CD14-positive monocyte (primary cell): ENCODE measurements around the gene CPB1. TPM values are rescaled to one million over a fixed set of nuclear protein-coding genes. Genes with fewer than 3 reads are reported as not detected.

Source experiments
- DNase-seq, 3 donors: peaks; one replicate each; pipeline ENCODE4 v3.0.0-alpha.2; 2011 to 2022
- H2AFZ ChIP-seq: 2 replicates; pipeline ENCODE4 v1.6.0; 2012; ENCODE audit warnings: mild to moderate bottlenecking, low read depth, low read length, inconsistent platforms; ENCODE audit not compliant: insufficient read depth, poor library complexity, severe bottlenecking
- H3K27ac ChIP-seq, 2 donors: 1 replicate in 1 of 2; 2 replicates in 1 of 2; pipeline ENCODE4 v1.5.1; 2012 to 2013; ENCODE audit warnings: low read length in 2 of 2, control low read depth in 1 of 2, inconsistent platforms in 1 of 2, low read depth in 1 of 2, mild to moderate bottlenecking in 1 of 2
- H3K27me3 ChIP-seq, 2 donors: one replicate each; pipeline versions ENCODE4 v1.6.0 to v1.6.1; 2011 to 2013; ENCODE audit warnings: low read length in 2 of 2; ENCODE audit not compliant: control insufficient read depth in 2 of 2, insufficient read depth in 2 of 2
- H3K36me3 ChIP-seq, 2 donors: replicated peaks in 1 of 2; 1 replicate in 1 of 2; 2 replicates in 1 of 2; pipeline versions ENCODE4 v1.5.1 to v1.6.1; 2012 to 2013; ENCODE audit warnings: low read length in 2 of 2, control low read depth in 1 of 2, inconsistent platforms in 1 of 2, mild to moderate bottlenecking in 1 of 2; ENCODE audit not compliant: insufficient read depth in 2 of 2, control insufficient read depth in 1 of 2
- H3K4me1 ChIP-seq, 2 donors: 1 replicate in 1 of 2; 2 replicates in 1 of 2; pipeline versions ENCODE4 v1.5.1 to v1.6.1; 2012 to 2013; ENCODE audit warnings: low read length in 2 of 2, control low read depth in 1 of 2, inconsistent platforms in 1 of 2, mild to moderate bottlenecking in 1 of 2, moderate library complexity in 1 of 2; ENCODE audit not compliant: insufficient read depth in 2 of 2, control insufficient read depth in 1 of 2
- H3K4me2 ChIP-seq: replicated peaks from 2 replicates; pipeline ENCODE3; 2012; ENCODE audit warnings: low read length, moderate library complexity, mild to moderate bottlenecking; ENCODE audit not compliant: poor library complexity, severe bottlenecking; ENCODE audit errors: extremely low read depth
- H3K4me3 ChIP-seq, 3 experiments: fragments of 200-600 bp in 1 of 3; sonication (generic) in 1 of 3; replicated peaks in 1 of 3; 1 replicate in 2 of 3; 2 replicates in 1 of 3; pipeline ENCODE4 v1.5.1; 2011 to 2013; ENCODE audit warnings: low read length in 3 of 3, mild to moderate bottlenecking in 3 of 3, control low read depth in 2 of 3, low read depth in 2 of 3, inconsistent platforms in 1 of 3, moderate library complexity in 1 of 3
- H3K79me2 ChIP-seq: 2 replicates; pipeline ENCODE4 v1.6.0; 2012; ENCODE audit warnings: mild to moderate bottlenecking, control low read depth, inconsistent platforms, low read length, moderate library complexity; ENCODE audit not compliant: insufficient read depth
- H3K9ac ChIP-seq: 2 replicates; pipeline ENCODE4 v1.6.0; 2017; ENCODE audit warnings: low read length, mild to moderate bottlenecking; ENCODE audit not compliant: insufficient read depth, poor library complexity, severe bottlenecking
- H3K9me3 ChIP-seq, 2 donors: replicated peaks in 1 of 2; 1 replicate in 1 of 2; 2 replicates in 1 of 2; pipeline versions ENCODE4 v1.5.1 to v1.6.1; 2012 to 2013; ENCODE audit warnings: low read length in 2 of 2, control low read depth in 1 of 2; ENCODE audit not compliant: control insufficient read depth in 1 of 2, insufficient read depth in 1 of 2
- H4K20me1 ChIP-seq: 2 replicates; pipeline ENCODE4 v1.6.0; 2012; ENCODE audit warnings: mild to moderate bottlenecking, low read length, control low read depth, moderate library complexity; ENCODE audit not compliant: insufficient read depth
- H3K27ac Mint-ChIP-seq, 7 donors: one replicate each; pipeline ENCODE4 v1.8.0; 2020; ENCODE audit warnings: mild to moderate bottlenecking in 7 of 7, mixed read lengths in 7 of 7, moderate library complexity in 6 of 7, inconsistent platforms in 2 of 7
- H3K27me3 Mint-ChIP-seq, 3 donors: one replicate each; pipeline ENCODE4 v1.8.0; 2021 to 2022; ENCODE audit warnings: low read depth in 3 of 3, mild to moderate bottlenecking in 3 of 3, mixed read lengths in 3 of 3, moderate library complexity in 3 of 3, inconsistent platforms in 1 of 3
- H3K36me3 Mint-ChIP-seq, 2 donors: one replicate each; pipeline ENCODE4 v1.8.0; 2020; ENCODE audit warnings: mixed read lengths in 2 of 2, inconsistent platforms in 1 of 2, mild to moderate bottlenecking in 1 of 2
- H3K4me1 Mint-ChIP-seq: one replicate; pipeline ENCODE4 v1.8.0; 2020; ENCODE audit warnings: mild to moderate bottlenecking, mixed read lengths
- H3K4me3 Mint-ChIP-seq, 2 donors: one replicate each; pipeline ENCODE4 v1.8.0; 2020; ENCODE audit warnings: mild to moderate bottlenecking in 2 of 2, mixed read lengths in 2 of 2, moderate library complexity in 1 of 2
- H3K9me3 Mint-ChIP-seq, 7 donors: one replicate each; pipeline ENCODE4 v1.8.0; 2020 to 2022; ENCODE audit warnings: mixed read lengths in 7 of 7, mild to moderate bottlenecking in 6 of 7, moderate library complexity in 6 of 7, inconsistent platforms in 2 of 7
- CTCF ChIP-seq: fragments of 200-600 bp; IDR thresholded peaks from one replicate; pipeline ENCODE4 v1.8.0; 2022; ENCODE audit warnings: antibody characterized with exemption, mild to moderate bottlenecking
- WGBS: methylation state at CpG from one replicate; pipeline ENCODE4 v1.1.5; 2013; ENCODE audit warnings: missing lambda C conversion rate; ENCODE audit not compliant: insufficient coverage; 5-methylcytosine and 5-hydroxymethylcytosine counted together
- intact Hi-C, 2 donors: fragments of 100-400 bp; cut with micrococcal nuclease; formaldehyde crosslinking; loops; one replicate each; pipeline versions ENCODE4 v1.15.0 to v1.15.1; 2023
- polyA plus RNA-seq, 3 donors: library from polyadenylated mRNA; depleted of rRNA in 1 of 3; unstranded in 2 of 3; stranded (reverse) in 1 of 3; fragments of 300-500 nt in 2 of 3; fragments of >200 nt in 1 of 3; fragmentation: Illumina TruSeq in 2 of 3; gene quantifications; 1 replicate in 2 of 3; 2 replicates in 1 of 3; pipeline ENCODE4 v1.2.3, GENCODE V29; 2012 to 2021

CPB1 gene
- polyA plus RNA-seq, 3 donors, result not detected

DNA sequence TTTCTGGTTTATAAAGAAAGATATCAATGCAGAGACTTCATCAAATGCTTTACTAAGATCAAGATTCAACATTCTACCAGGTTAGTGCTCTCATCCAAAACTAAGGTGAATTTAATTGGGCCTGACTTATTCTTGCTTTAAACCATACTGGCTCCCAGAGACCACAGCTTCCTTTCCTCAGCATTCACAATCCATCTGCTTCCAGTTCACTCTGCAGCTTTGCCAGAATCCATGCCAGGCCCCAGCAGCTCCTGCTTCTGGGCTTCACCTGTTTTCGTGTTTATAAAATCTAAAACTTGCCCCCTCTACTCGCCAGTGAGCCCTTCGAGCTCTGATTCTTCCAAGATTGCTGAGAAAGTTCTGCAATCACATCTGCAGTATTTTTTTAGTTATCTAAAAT lies 2.3 kb downstream of the CPB1 start:
- Histone ChIP-seq H3K4me1 (peaks cover 5 to 6% of the 10 kb centered on the region in 2 donors), H4K20me1 (no peaks in the 10 kb centered on the region), H3K27me3 (no peaks in the 10 kb centered on the region), H3K9me3 (no peaks in the 10 kb centered on the region), H2AFZ (no peak overlapping the region), H3K4me3 (no peak overlapping the region), H3K79me2 (no peaks in the 10 kb centered on the region), H3K36me3 (no peaks in the 10 kb centered on the region), H3K9ac (no peak overlapping the region), H3K4me2 (no peak overlapping the region), H3K27ac (no peak overlapping the region)
- no peak for TF ChIP-seq CTCF
- Mint-ChIP-seq H3K4me3 (no peak overlapping the region), H3K27me3 (peaks cover 0 to 1% (median 0%) of the 10 kb centered on the region in 3 donors), H3K9me3 (no peaks in the 10 kb centered on the region), H3K4me1 (peaks cover 10% of the 10 kb centered on the region), H3K27ac (no peak overlapping the region), H3K36me3 (no peaks in the 10 kb centered on the region)
- intact Hi-C loops, result no loop called here
- 80% methylated on average over 1 of the region's 3 CpGs for WGBS
- no peak for DNase-seq

DNA sequence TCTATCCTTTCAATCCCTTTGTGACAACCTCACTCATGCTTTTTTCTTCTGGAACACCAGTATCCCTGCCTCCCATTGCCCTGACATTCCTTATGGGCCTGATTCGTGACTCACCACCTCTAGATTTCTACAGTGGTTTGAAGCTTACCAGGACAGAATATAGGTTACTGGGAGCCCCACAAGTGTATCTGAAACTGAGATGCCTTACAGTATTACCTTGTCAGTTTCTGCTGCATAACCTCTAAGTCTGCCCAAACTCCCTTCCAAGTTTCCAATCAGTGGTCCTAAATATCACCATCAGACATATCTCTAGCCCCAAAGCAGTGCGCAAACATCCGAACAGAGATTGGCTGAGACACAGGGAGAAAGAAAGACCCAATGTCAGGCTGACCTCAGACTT lies 5.6 kb downstream of the CPB1 start:
- WGBS, result no CpG with 5 or more reads among the region's 3 CpGs
- DNase-seq, result no peak
- H3K36me3 ChIP-seq, result no peaks in the 10 kb centered on the region
- H3K79me2 ChIP-seq, result no peaks in the 10 kb centered on the region
- Mint-ChIP-seq H3K4me3 (no peak overlapping the region), H3K9me3 (no peaks in the 10 kb centered on the region), H3K27ac (no peak overlapping the region), H3K36me3 (no peaks in the 10 kb centered on the region), H3K27me3 (peaks cover 0 to 1% (median 0%) of the 10 kb centered on the region in 3 donors), H3K4me1 (peaks cover 8% of the 10 kb centered on the region)
- no peaks in the 10 kb centered on the region for H3K9me3 ChIP-seq
- H3K4me1 ChIP-seq, result peaks cover 4 to 5% of the 10 kb centered on the region in 2 donors
- no peak overlapping the region for H3K9ac ChIP-seq
- no peak overlapping the region for H3K27ac ChIP-seq
- no peak overlapping the region for H3K4me3 ChIP-seq
- no peak for TF ChIP-seq CTCF
- H3K27me3 ChIP-seq, result no peaks in the 10 kb centered on the region
- no peak overlapping the region for H2AFZ ChIP-seq
- intact Hi-C loops, result no loop called here
- H4K20me1 ChIP-seq, result no peaks in the 10 kb centered on the region
- H3K4me2 ChIP-seq, result no peak overlapping the region
